Transverse colon (tissue), 4 donors: Measurements from ENCODE around the gene ANP32B.

Source experiments
- CTCF ChIP-seq, 5 experiments: fragments of 200-600 bp in 3 of 5; fragments of 450-650 bp in 2 of 5; sonication (generic) in 3 of 5; IDR thresholded peaks; 1 replicate in 2 of 5; 2 replicates in 3 of 5; pipeline ENCODE4 v1.5.1; 2016 to 2017; ENCODE audit warnings: antibody characterized with exemption in 5 of 5, inconsistent platforms in 3 of 5, mild to moderate bottlenecking in 2 of 5, moderate library complexity in 1 of 5
- POLR2A ChIP-seq: fragments of 450-650 bp; IDR thresholded peaks from one replicate; pipeline ENCODE4 v1.6.1; 2016; ENCODE audit warnings: antibody characterized with exemption, mild to moderate bottlenecking, moderate library complexity
- POLR2AphosphoS5 ChIP-seq, 3 donors: sonication (generic); formaldehyde crosslinking; IDR thresholded peaks; one replicate each; pipeline ENCODE4 v1.6.1; 2016; ENCODE audit warnings: antibody characterized with exemption in 3 of 3

DNA sequence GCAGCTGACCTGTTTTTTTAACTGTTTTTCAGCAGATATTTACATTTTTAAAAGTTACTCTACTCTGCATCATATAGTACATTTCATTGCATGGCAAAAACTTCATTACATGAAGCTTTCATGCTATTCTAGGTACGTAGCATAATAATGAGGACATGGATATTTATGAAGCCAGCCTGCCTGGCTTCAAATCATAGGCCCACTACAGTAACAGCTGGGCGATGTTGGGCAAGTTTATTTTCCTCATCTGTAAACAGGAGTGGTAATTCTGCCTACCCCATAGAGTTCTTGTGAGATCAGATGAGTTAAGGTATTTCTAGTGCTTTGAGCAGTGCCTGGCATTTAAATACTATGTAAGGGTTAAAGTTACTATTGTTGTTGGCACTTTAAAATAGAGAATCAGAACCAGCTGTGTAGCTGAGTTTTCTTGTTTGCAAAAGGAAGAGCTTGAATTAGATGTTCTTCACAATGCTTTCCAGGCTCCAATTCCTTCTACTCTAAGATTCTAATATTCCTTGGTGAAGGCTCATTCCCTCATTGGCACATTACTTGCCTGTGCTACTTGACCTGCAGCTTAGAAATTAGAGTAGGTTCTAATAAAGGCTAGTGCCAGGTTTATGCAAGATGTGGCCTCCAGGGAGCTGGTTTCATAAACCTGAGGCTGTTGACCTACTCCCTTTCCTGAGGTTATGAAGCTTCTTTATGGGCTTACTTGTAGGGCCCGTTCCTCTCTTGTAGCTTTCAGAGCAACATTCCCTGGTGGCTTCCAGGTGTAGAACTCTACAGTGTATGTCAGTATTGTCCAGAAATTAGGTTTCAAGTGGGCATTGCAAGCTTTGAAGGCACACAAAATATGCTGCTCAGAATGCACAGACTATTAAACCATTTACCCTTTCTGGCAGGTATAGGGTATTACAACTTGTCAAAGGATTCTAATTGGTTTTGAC is 14.5 kb downstream of the ANP32B start:
- TF ChIP-seq CTCF (IDR thresholded peaks at IDR 0.05): no peak
- TF ChIP-seq POLR2A: no peak
- TF ChIP-seq POLR2AphosphoS5 (IDR thresholded peaks at IDR 0.05): no peak
